K562 (cell line): ENCODE data around the gene CPN2. TPM values are rescaled to one million over a fixed set of nuclear protein-coding genes. Genes with fewer than 3 reads are reported as not detected.

Source experiments
- BACH1 ChIP-seq: fragments of 200-800 bp; sonication (Bioruptor generic); IDR thresholded peaks from 2 replicates; pipeline ENCODE4 v1.6.1; 2016; ENCODE audit warnings: missing genetic modification characterization, missing compliant biosample characterization
- BCOR ChIP-seq: fragments of 450-650 bp; IDR thresholded peaks from 2 replicates; pipeline ENCODE4 v1.6.1; 2016
- CCAR2 ChIP-seq: fragments of 200-400 bp; formaldehyde crosslinking; IDR thresholded peaks from 2 replicates; pipeline ENCODE4 v1.6.1; 2017; ENCODE audit warnings: mild to moderate bottlenecking, low read depth, low read length
- DNMT1 ChIP-seq: fragments of 450-650 bp; IDR thresholded peaks from 2 replicates; pipeline ENCODE4 v1.6.1; 2016; ENCODE audit warnings: antibody characterized with exemption, mild to moderate bottlenecking
- ELF2 ChIP-seq: fragments of 250-450 bp; sonication (Bioruptor Pico); IDR thresholded peaks from 2 replicates; pipeline ENCODE4 v1.5.0; 2021; ENCODE audit warnings: mild to moderate bottlenecking
- FOXJ3 ChIP-seq: sonication (generic); formaldehyde crosslinking; IDR thresholded peaks from 2 replicates; pipeline ENCODE4 v1.4.0; 2020; ENCODE audit warnings: mild to moderate bottlenecking, missing genetic modification reagents
- FOXP1 ChIP-seq: sonication (generic); formaldehyde crosslinking; IDR thresholded peaks from 2 replicates; pipeline ENCODE4 v1.8.0; 2022; ENCODE audit warnings: mild to moderate bottlenecking, missing genetic modification reagents
- GATAD2A ChIP-seq: fragments of 450-650 bp; IDR thresholded peaks from 2 replicates; pipeline ENCODE4 v1.6.1; 2017
- LEF1 ChIP-seq: fragments of 450-650 bp; IDR thresholded peaks from 2 replicates; pipeline ENCODE4 v1.6.1; 2016; ENCODE audit warnings: mild to moderate bottlenecking
- MIER1 ChIP-seq: fragments of 450-650 bp; IDR thresholded peaks from 2 replicates; pipeline ENCODE4 v1.6.1; 2016; ENCODE audit warnings: antibody characterized with exemption, mild to moderate bottlenecking, low read depth
- NCOA4 ChIP-seq: fragments of 450-650 bp; IDR thresholded peaks from 2 replicates; pipeline ENCODE4 v1.6.1; 2018; ENCODE audit warnings: mild to moderate bottlenecking; ENCODE audit not compliant: partially characterized antibody
- NFIC ChIP-seq: fragments of 450-650 bp; IDR thresholded peaks from 2 replicates; pipeline ENCODE4 v1.6.1; 2017; ENCODE audit warnings: mild to moderate bottlenecking, inconsistent platforms
- PKNOX1 ChIP-seq: fragments of 450-650 bp; IDR thresholded peaks from 2 replicates; pipeline ENCODE4 v1.6.1; 2016
- POLR2AphosphoS2 ChIP-seq: IDR thresholded peaks from 2 replicates; pipeline ENCODE4 v1.6.1; 2012; ENCODE audit warnings: low read length, improper control_type of control experiment
- SOX6 ChIP-seq: fragments of 450-650 bp; IDR thresholded peaks from 2 replicates; pipeline ENCODE4 v1.6.1; 2014; ENCODE audit warnings: mild to moderate bottlenecking
- TCF7L2 ChIP-seq: fragments of 150-350 bp; IDR thresholded peaks from 2 replicates; pipeline ENCODE4 v1.6.1; 2016; ENCODE audit warnings: low read depth, mild to moderate bottlenecking, low read length, moderate library complexity
- THRA ChIP-seq: fragments of 450-650 bp; IDR thresholded peaks from 2 replicates; pipeline ENCODE4 v1.6.1; 2017; ENCODE audit warnings: mild to moderate bottlenecking, moderate library complexity
- TRIM24 ChIP-seq, 2 experiments: fragments of 450-650 bp; IDR thresholded peaks; 2 replicates each; pipeline ENCODE4 v1.6.1; 2016
- YBX1 ChIP-seq: fragments of 450-650 bp; IDR thresholded peaks from 2 replicates; pipeline ENCODE4 v1.7.1; 2016; ENCODE audit warnings: mild to moderate bottlenecking
- ZNF239 ChIP-seq: fragments of 250-450 bp; sonication (Bioruptor Pico); IDR thresholded peaks from 2 replicates; pipeline ENCODE4 v1.4.0; 2020; ENCODE audit warnings: mild to moderate bottlenecking
- ZNF253 ChIP-seq: fragments of 250-450 bp; sonication (Bioruptor Pico); conservative IDR thresholded peaks from 2 replicates; pipeline ENCODE4 v1.6.1; 2021; ENCODE audit warnings: mild to moderate bottlenecking
- ZNF324 ChIP-seq: fragments of 250-450 bp; sonication (Bioruptor Pico); IDR thresholded peaks from 2 replicates; pipeline ENCODE4 v1.4.0; 2020; ENCODE audit warnings: mild to moderate bottlenecking
- ZNF57 ChIP-seq: fragments of 450-650 bp; formaldehyde crosslinking; IDR thresholded peaks from 2 replicates; pipeline ENCODE4 v1.4.0; 2020; ENCODE audit warnings: mild to moderate bottlenecking, moderate library complexity
- ZNF740 ChIP-seq, 3 experiments: fragments of 200-800 bp in 1 of 3; sonication (Bioruptor generic) in 1 of 3; sonication (generic) in 1 of 3; formaldehyde crosslinking in 1 of 3; IDR thresholded peaks; 2 replicates each; pipeline versions ENCODE4 v1.6.1 to v1.8.0; 2016 to 2022; ENCODE audit warnings: mild to moderate bottlenecking in 2 of 3, missing compliant biosample characterization in 2 of 3, missing genetic modification characterization in 2 of 3, missing genetic modification reagents in 1 of 3
- ZZZ3 ChIP-seq: fragments of 450-650 bp; IDR thresholded peaks from 2 replicates; pipeline ENCODE4 v1.6.1; 2016; ENCODE audit warnings: antibody characterized with exemption, mild to moderate bottlenecking, moderate library complexity
- polyA plus RNA-seq, 8 experiments: library from polyadenylated mRNA; depleted of rRNA in 4 of 8; stranded (reverse) in 5 of 8; unstranded in 3 of 8; fragments of >200 nt; fragmentation: Nextera tagmentation in 2 of 8; fragmentation: Illumina TruSeq in 1 of 8; extraction: Ambion mirVana in 2 of 8; extraction: Trizol in 1 of 8; gene quantifications; 2 replicates each; pipeline versions ENCODE4 v1.2.1 to v1.2.3, GENCODE V29; 2011 to 2014; ENCODE audit warnings: inconsistent platforms in 1 of 8, missing spikeins in 1 of 8
- total RNA-seq, 7 experiments: library from RNA; depleted of rRNA in 6 of 7; stranded (reverse); fragments of >200 nt in 6 of 7; fragmentation: Illumina TruSeq in 2 of 7; extraction: Trizol in 2 of 7; gene quantifications; 2 replicates each; pipeline versions ENCODE4 v1.2.1 to v1.2.3, GENCODE V29; 2011 to 2021; ENCODE audit warnings: low replicate concordance in 1 of 7
- TF ChIP-seq, protein P1 (sequence below): fragments of 250-450 bp; sonication (Bioruptor Pico); IDR thresholded peaks from 2 replicates; pipeline ENCODE4 v1.9.0; 2021; ENCODE audit warnings: mild to moderate bottlenecking
- TF ChIP-seq, protein P2 (sequence below): fragments of 200-800 bp; sonication (Bioruptor generic); IDR thresholded peaks from 2 replicates; pipeline ENCODE4 v1.6.1; 2017; ENCODE audit warnings: missing genetic modification characterization, missing compliant biosample characterization

Gene CPN2
- total and polyA plus RNA-seq, 9 of the 15 experiments (the other 6 are each of a cell fraction or from before 2014, with no cell fraction given) = not detected

GRCh38 chr3:194333212-194333980, 17.7 kb downstream of the CPN2 start (continued):
- TF ChIP-seq FOXJ3 (CRISPR knock-in tag) = no peak
- peak; percentile 59 for TF ChIP-seq PKNOX1
- no peak for TF ChIP-seq CCAR2
- TF ChIP-seq ZNF324 = no peak
- TF ChIP-seq GATAD2A = no peak; the same call in 1 of the 2 replicates
- TF ChIP-seq, protein P1, sequence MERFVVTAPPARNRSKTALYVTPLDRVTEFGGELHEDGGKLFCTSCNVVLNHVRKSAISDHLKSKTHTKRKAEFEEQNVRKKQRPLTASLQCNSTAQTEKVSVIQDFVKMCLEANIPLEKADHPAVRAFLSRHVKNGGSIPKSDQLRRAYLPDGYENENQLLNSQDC (CRISPR knock-in tag) = no peak
- TF ChIP-seq ELF2 = no peak
- TF ChIP-seq SOX6 = peak; percentile 55
- no peak for TF ChIP-seq THRA
- TF ChIP-seq ZNF253 (CRISPR knock-in tag) = no peak
- TF ChIP-seq MIER1 = no peak
- TF ChIP-seq, protein P2, sequence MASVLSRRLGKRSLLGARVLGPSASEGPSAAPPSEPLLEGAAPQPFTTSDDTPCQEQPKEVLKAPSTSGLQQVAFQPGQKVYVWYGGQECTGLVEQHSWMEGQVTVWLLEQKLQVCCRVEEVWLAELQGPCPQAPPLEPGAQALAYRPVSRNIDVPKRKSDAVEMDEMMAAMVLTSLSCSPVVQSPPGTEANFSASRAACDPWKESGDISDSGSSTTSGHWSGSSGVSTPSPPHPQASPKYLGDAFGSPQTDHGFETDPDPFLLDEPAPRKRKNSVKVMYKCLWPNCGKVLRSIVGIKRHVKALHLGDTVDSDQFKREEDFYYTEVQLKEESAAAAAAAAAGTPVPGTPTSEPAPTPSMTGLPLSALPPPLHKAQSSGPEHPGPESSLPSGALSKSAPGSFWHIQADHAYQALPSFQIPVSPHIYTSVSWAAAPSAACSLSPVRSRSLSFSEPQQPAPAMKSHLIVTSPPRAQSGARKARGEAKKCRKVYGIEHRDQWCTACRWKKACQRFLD (CRISPR knock-in tag) = no peak
- TF ChIP-seq TRIM24 (IDR thresholded peaks at IDR 0.05) = peak in 1 of 2 experiments; percentile 57; a peak in 1 of 4 replicates
- no peak for TF ChIP-seq YBX1
- TF ChIP-seq TCF7L2 = no peak
- TF ChIP-seq ZNF239 (CRISPR knock-in tag) = no peak
- no peak for TF ChIP-seq DNMT1
- TF ChIP-seq ZZZ3 = no peak
- TF ChIP-seq BACH1 = no peak
- TF ChIP-seq NFIC = peak; percentile 65
- TF ChIP-seq LEF1 = no peak
- TF ChIP-seq POLR2AphosphoS2 = no peak
- no peak for TF ChIP-seq ZNF57 (CRISPR knock-in tag)
- TF ChIP-seq ZNF740 (CRISPR knock-in tag; IDR thresholded peaks at IDR 0.05) = no peak
- no peak for TF ChIP-seq ZNF740 (tag; IDR thresholded peaks at IDR 0.05)
- TF ChIP-seq BCOR = 0 out of 2 replicates have a peak, but pooled peaks have one; percentile 31
- TF ChIP-seq NCOA4 = no peak
- peak; percentile 57 for TF ChIP-seq FOXP1
